Liver (tissue), 3 donors: Measurements from ENCODE around the gene EML3.
"Not testable (repeated sequence)": the region's sequence is repeated elsewhere in the genome, so short reads cannot be mapped to it uniquely, and the experiment has no call there.

Experiments used
- EGR1 ChIP-seq, 2 donors: IDR thresholded peaks; 2 replicates each; pipeline ENCODE4 v1.6.1; 2016 to 2018; ENCODE audit warnings: antibody characterized with exemption in 2 of 2, low read depth in 2 of 2
- JUND ChIP-seq, 2 donors: IDR thresholded peaks; 2 replicates each; pipeline ENCODE4 v1.6.1; 2016; ENCODE audit warnings: antibody characterized with exemption in 2 of 2
- NR2F2 ChIP-seq: IDR thresholded peaks from 2 replicates; pipeline ENCODE4 v1.6.1; 2016; ENCODE audit warnings: antibody characterized with exemption
- RAD21 ChIP-seq, 2 donors: IDR thresholded peaks; 2 replicates each; pipeline ENCODE4 v1.6.1; 2016; ENCODE audit warnings: antibody characterized with exemption in 2 of 2, mild to moderate bottlenecking in 2 of 2
- RXRA ChIP-seq, 2 donors: IDR thresholded peaks; 2 replicates each; pipeline ENCODE4 v1.6.1; 2017 to 2018; ENCODE audit warnings: antibody characterized with exemption in 2 of 2, mild to moderate bottlenecking in 1 of 2
- SP1 ChIP-seq: IDR thresholded peaks from 2 replicates; pipeline ENCODE4 v1.6.1; 2018; ENCODE audit warnings: antibody characterized with exemption, mild to moderate bottlenecking
- TAF1 ChIP-seq: conservative IDR thresholded peaks from 2 replicates; pipeline ENCODE4 v1.6.1; 2016; ENCODE audit warnings: antibody characterized with exemption, mild to moderate bottlenecking
- YY1 ChIP-seq: IDR thresholded peaks from 2 replicates; pipeline ENCODE4 v1.6.1; 2016; ENCODE audit warnings: antibody characterized with exemption, mild to moderate bottlenecking
- TF ChIP-seq, protein P1 (sequence below): fragments of 150-350 bp; IDR thresholded peaks from 2 replicates; pipeline ENCODE4 v1.5.1; 2017; ENCODE audit warnings: improper control_type of control experiment, low read depth, low read length; ENCODE audit not compliant: missing input control
- TF ChIP-seq, protein P2 (sequence below): IDR thresholded peaks from 2 replicates; pipeline ENCODE4 v1.6.1; 2016; ENCODE audit warnings: antibody characterized with exemption, mild to moderate bottlenecking
- TF ChIP-seq, protein P3 (sequence below): IDR thresholded peaks from 2 replicates; pipeline ENCODE4 v1.6.1; 2016; ENCODE audit warnings: antibody characterized with exemption
- donor health status: healthy.
- donor health status: healthy.

DNA sequence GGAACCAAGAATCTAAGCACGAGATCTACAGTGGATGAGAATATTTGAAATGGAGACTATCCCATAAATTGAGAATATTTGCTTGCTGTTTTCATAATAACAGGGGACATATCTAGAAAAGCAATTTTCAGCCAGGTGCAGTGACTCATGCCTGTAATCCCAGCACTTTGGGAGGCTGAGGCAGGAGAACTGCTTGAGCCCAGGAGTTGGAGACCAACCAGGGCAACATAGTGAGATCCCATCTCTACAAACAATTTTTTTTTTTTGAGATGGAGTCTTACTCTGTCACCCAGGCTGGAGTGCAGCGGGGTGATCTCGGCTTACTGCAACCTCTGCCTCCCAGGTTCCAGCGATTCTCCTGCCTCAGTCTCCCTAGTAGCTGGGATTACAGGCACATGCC is 30.8 kb downstream of the EML3 start:
- TF ChIP-seq, protein P1, sequence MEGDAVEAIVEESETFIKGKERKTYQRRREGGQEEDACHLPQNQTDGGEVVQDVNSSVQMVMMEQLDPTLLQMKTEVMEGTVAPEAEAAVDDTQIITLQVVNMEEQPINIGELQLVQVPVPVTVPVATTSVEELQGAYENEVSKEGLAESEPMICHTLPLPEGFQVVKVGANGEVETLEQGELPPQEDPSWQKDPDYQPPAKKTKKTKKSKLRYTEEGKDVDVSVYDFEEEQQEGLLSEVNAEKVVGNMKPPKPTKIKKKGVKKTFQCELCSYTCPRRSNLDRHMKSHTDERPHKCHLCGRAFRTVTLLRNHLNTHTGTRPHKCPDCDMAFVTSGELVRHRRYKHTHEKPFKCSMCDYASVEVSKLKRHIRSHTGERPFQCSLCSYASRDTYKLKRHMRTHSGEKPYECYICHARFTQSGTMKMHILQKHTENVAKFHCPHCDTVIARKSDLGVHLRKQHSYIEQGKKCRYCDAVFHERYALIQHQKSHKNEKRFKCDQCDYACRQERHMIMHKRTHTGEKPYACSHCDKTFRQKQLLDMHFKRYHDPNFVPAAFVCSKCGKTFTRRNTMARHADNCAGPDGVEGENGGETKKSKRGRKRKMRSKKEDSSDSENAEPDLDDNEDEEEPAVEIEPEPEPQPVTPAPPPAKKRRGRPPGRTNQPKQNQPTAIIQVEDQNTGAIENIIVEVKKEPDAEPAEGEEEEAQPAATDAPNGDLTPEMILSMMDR, result not testable (repeated sequence)
- TF ChIP-seq RXRA (IDR thresholded peaks at IDR 0.05); RAD21 (IDR thresholded peaks at IDR 0.05); YY1; JUND (IDR thresholded peaks at IDR 0.05); EGR1 (IDR thresholded peaks at IDR 0.05; ENCODE audit: low read depth in 2 of 2); NR2F2; TAF1; SP1: not testable (repeated sequence)
- TF ChIP-seq, protein P2, sequence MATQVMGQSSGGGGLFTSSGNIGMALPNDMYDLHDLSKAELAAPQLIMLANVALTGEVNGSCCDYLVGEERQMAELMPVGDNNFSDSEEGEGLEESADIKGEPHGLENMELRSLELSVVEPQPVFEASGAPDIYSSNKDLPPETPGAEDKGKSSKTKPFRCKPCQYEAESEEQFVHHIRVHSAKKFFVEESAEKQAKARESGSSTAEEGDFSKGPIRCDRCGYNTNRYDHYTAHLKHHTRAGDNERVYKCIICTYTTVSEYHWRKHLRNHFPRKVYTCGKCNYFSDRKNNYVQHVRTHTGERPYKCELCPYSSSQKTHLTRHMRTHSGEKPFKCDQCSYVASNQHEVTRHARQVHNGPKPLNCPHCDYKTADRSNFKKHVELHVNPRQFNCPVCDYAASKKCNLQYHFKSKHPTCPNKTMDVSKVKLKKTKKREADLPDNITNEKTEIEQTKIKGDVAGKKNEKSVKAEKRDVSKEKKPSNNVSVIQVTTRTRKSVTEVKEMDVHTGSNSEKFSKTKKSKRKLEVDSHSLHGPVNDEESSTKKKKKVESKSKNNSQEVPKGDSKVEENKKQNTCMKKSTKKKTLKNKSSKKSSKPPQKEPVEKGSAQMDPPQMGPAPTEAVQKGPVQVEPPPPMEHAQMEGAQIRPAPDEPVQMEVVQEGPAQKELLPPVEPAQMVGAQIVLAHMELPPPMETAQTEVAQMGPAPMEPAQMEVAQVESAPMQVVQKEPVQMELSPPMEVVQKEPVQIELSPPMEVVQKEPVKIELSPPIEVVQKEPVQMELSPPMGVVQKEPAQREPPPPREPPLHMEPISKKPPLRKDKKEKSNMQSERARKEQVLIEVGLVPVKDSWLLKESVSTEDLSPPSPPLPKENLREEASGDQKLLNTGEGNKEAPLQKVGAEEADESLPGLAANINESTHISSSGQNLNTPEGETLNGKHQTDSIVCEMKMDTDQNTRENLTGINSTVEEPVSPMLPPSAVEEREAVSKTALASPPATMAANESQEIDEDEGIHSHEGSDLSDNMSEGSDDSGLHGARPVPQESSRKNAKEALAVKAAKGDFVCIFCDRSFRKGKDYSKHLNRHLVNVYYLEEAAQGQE, result not testable (repeated sequence)
- TF ChIP-seq, protein P3, sequence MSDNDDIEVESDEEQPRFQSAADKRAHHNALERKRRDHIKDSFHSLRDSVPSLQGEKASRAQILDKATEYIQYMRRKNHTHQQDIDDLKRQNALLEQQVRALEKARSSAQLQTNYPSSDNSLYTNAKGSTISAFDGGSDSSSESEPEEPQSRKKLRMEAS, result not testable (repeated sequence)
